Measurements from ENCODE around the gene APLP1. TPM values are rescaled to one million over a fixed set of nuclear protein-coding genes. Genes with fewer than 3 reads are reported as not detected.

APLP1 gene
- total RNA-seq, 1 donor from 2014 or later: 23.9 TPM

DNA sequence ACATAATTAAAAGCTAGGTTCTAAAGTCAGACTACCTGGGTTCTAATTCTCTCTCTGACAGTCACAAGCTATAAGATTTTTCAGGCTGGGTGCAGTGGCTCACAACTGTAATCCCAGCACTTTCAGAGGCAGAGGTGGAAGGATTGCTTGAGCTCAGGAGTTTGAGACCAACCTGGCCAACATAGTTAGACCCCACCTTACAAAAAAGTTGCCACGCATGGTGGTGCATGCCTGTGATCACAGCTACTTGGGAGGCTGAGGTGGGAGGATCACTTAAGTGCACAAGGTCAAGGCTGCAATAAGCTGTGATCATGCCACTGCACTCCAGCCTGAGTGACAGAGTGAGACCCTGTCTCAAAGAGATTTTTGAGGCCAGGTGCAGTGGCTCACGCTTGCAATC is 26.0 kb downstream of the APLP1 start:
- Histone ChIP-seq H3K9me3 (replicated peaks) (no peaks in the 10 kb centered on the region), H3K27ac (replicated peaks) (no peak overlapping the region), H3K4me3 (no peak overlapping the region), H3K27me3 (ENCODE audit: low read depth) (no peaks in the 10 kb centered on the region), H3K36me3 (peaks cover 65% of the 10 kb centered on the region), H3K4me1 (peaks cover 19% of the 10 kb centered on the region)
- no peak for TF ChIP-seq CTCF (IDR thresholded peaks at IDR 0.05; ENCODE audit: borderline replicate concordance)
- intact Hi-C loops (cut with micrococcal nuclease): no loop called here
- no peak for DNase-seq

- no peak overlapping the region for H3K27ac ChIP-seq (replicated peaks)
- no peaks in the 10 kb centered on the region for H3K9me3 ChIP-seq (replicated peaks)
- peaks cover 33% of the 10 kb centered on the region for H3K4me1 ChIP-seq
- no peak for DNase-seq
- intact Hi-C loops (cut with micrococcal nuclease): no loop called here
- peaks cover 49% of the 10 kb centered on the region for H3K36me3 ChIP-seq
- TF ChIP-seq CTCF (IDR thresholded peaks at IDR 0.05; ENCODE audit: borderline replicate concordance): no peak
- no peaks in the 10 kb centered on the region for H3K27me3 ChIP-seq (ENCODE audit: low read depth)
- H3K4me3 ChIP-seq: no peak overlapping the region
Measured at GRCh38 chr19:35895911-35896642, 27.7 kb downstream of the APLP1 start.

DNA sequence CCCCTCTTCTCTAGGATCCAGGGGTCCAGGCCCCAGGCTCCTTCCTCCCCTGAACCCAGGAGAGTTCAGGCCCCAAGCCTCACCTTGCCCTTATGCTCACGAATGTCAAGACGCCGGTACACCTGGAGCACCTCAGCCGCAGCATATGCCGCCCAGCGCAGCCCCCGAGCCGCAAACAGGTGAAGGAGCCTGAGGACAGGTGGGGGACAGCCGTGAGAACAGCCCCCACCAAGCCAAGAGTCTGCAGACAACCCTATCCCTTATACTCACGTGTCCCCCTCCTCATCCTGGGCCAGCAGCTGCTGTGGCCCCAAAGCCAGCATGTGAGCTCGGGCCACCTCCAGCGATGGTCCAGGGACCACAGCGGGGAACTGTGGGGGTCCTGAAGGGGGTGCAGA is 28.3 kb downstream of the APLP1 start:
- no peak overlapping the region for H3K4me3 ChIP-seq
- intact Hi-C loops (cut with micrococcal nuclease): no loop called here
- no peak for DNase-seq
- H3K9me3 ChIP-seq (replicated peaks): no peaks in the 10 kb centered on the region
- no peak for TF ChIP-seq CTCF (IDR thresholded peaks at IDR 0.05; ENCODE audit: borderline replicate concordance)
- H3K4me1 ChIP-seq: peaks cover 33% of the 10 kb centered on the region
- no peaks in the 10 kb centered on the region for H3K27me3 ChIP-seq (ENCODE audit: low read depth)
- no peak overlapping the region for H3K27ac ChIP-seq (replicated peaks)
- peaks cover 49% of the 10 kb centered on the region for H3K36me3 ChIP-seq

DNA sequence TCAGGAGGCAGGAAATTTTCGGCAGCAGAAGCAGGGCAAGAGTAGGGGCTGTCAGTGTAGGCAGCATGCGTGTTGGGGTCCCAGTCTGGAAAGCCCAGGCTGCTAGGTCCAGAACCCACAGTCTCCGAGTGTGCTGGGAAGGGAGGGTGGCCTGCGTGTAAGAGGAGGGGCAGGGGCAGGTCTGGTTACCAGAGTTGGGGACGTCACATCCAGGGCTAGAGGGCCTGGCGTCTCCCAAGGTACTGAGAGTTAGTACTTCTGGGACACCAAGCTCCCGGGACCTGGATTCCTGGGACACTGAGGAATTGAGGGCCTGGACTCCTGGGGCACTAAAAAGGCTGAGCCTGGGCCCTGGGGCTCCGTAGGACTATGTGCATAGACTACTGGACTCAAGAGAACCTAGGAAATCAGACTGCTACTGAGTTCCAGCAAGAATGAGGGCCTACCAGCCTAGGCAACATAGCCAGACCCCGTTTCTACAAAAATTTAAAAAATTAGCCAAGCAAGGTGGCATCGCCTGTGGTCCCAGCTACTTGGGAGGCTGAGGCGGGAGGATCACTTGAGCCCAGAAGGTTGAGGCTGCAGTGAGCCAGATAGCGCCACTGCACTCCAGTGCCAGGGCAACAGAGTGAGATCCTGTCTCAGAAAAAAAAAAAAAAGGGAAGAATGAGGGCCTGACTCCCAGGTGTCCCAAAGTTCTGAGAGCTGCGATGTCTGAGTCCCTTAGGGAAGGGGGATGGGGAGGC is 29.5 kb downstream of the APLP1 start:
- H3K36me3 ChIP-seq: peaks cover 38% of the 10 kb centered on the region
- H3K27me3 ChIP-seq (ENCODE audit: low read depth): no peaks in the 10 kb centered on the region
- no peak for DNase-seq
- peaks cover 33% of the 10 kb centered on the region for H3K4me1 ChIP-seq
- H3K4me3 ChIP-seq: peak overlapping the region; percentile 86
- H3K9me3 ChIP-seq (replicated peaks): no peaks in the 10 kb centered on the region
- H3K27ac ChIP-seq (replicated peaks): peak overlapping the region; percentile 77
- intact Hi-C loops (cut with micrococcal nuclease): no loop called here
- TF ChIP-seq CTCF (IDR thresholded peaks at IDR 0.05; ENCODE audit: borderline replicate concordance): no peak

- Histone ChIP-seq H3K27ac (replicated peaks) (peak overlapping the region; percentile 77), H3K27me3 (ENCODE audit: low read depth) (no peaks in the 10 kb centered on the region), H3K9me3 (replicated peaks) (no peaks in the 10 kb centered on the region), H3K4me1 (peaks cover 33% of the 10 kb centered on the region), H3K36me3 (peaks cover 33% of the 10 kb centered on the region), H3K4me3 (peak overlapping the region; percentile 86)
- intact Hi-C loops (cut with micrococcal nuclease): no loop called here
- no peak for DNase-seq
- TF ChIP-seq CTCF (IDR thresholded peaks at IDR 0.05; ENCODE audit: borderline replicate concordance): no peak
Measured at GRCh38 chr19:35898499-35898809, 30.1 kb downstream of the APLP1 start.

All from left ventricle myocardium inferior (tissue), 1 donor.